SHP77 (cell line): Measurements from ENCODE around the gene TTLL4.

Experiments used
- DNase-seq, 2 experiments: peaks; one replicate each; lab custom pipeline; 2025; lab: John Stamatoyannopoulos, UW

Gene TTLL4

GRCh38 chr2:218783688-218784087, 73.1 kb downstream of the TTLL4 start:
- DNase-seq, result no peak

- DNase-seq, result no peak
Observed at GRCh38 chr2:218785103-218785502, 74.5 kb downstream of the TTLL4 start.

DNA sequence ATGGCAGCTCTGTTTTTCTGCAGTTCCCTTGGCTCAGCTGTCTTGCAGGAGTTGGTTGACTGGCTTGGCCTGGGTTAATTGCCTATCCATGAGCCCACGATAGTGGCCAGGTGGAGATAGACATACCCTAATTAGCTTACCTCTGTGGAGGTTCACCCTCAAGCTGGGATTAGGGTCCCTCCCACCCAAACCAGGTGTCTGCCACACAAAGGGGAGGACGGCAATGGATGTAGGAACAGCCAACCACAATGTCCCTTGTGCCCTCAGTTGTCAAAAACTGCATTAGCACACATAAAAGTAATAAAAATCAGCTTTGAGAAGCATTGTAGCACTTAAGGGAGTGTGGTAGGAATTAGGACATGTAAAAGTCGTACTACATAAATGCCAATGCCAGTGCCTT, 75.5 kb downstream of the TTLL4 start:
- no peak for DNase-seq

GRCh38 chr2:218788529-218789255, 78.1 kb downstream of the TTLL4 start:
- DNase-seq, result no peak

- DNase-seq, result no peak
Observed at GRCh38 chr2:218792433-218792832, 81.8 kb downstream of the TTLL4 start.

- no peak for DNase-seq
Observed at GRCh38 chr2:218796691-218797090, 86.1 kb downstream of the TTLL4 start.

DNA sequence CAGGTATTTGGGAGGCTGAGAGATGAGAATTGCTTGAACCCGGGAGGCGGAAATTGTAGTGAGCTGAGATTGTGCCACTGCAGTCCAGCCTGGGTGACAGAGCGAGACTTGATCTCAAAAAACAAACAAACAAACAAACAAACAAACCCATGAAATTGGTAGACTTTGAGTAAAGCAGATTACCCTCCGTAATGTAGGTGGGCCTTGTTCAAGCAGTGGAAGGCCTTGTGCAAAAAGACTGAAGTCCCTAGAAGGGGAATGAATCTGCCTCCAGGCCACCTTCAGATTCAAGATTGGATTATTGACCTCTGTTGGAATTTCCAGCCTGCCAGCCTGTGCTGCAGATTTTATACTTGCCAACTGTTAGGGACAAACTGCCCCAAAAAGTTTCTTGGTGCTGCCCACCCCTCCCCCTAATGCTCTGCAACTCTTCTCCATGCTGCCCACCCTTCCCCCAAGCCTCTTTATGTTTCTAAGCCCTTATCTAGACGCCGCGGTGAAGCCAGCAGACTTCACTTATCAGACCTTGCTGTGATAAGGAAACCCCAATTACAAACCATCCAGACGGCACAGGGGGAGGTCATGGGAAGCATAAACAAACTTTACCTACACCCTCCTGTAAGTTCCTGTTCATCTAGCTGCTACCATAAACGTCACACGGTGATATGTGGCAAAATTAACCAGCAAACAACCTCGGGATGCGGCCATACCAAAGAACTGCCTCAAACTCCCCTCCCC, 88.3 kb downstream of the TTLL4 start:
- no peak for DNase-seq

GRCh38 chr2:218799990-218800389, 89.4 kb downstream of the TTLL4 start:
- DNase-seq, result no peak

DNA sequence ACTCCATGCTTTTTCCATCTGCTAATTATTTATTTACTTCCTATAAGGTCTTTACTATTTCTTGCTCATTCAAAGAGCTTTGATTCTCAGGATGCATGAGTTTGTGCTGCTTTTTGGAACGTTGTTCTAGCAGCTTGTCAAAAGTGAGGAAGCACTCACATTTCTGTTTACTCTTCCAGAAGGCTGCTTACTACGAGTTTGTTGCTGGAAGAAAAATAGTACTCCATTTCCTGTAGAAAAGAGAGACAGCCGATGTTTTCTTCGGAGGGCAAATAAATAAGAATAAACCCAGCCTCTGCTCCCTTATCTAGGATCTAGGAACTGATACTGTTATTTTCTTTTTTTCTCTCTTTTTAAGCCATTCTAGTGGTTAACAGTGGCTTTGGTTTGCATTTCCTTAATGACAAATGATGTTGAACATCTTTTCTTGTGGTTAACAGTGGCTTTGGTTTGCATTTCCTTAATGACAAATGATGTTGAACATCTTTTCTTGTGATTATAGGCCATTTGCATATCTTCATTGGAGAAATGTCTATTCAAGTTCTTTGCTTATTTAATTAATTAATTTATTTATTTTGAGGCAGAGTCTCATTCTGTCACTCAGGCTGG, 91.9 kb downstream of the TTLL4 start:
- DNase-seq, result no peak

GRCh38 chr2:218804817-218805216, 94.2 kb downstream of the TTLL4 start:
- no peak for DNase-seq
